ENCODE results near the gene PRKCA. TPM values are rescaled to one million over a fixed set of nuclear protein-coding genes. Genes with fewer than 3 reads are reported as not detected.

The PRKCA gene
- total and polyA plus RNA-seq, 2 donors from 2014 or later, result 8.0 to 50.8 TPM

DNA sequence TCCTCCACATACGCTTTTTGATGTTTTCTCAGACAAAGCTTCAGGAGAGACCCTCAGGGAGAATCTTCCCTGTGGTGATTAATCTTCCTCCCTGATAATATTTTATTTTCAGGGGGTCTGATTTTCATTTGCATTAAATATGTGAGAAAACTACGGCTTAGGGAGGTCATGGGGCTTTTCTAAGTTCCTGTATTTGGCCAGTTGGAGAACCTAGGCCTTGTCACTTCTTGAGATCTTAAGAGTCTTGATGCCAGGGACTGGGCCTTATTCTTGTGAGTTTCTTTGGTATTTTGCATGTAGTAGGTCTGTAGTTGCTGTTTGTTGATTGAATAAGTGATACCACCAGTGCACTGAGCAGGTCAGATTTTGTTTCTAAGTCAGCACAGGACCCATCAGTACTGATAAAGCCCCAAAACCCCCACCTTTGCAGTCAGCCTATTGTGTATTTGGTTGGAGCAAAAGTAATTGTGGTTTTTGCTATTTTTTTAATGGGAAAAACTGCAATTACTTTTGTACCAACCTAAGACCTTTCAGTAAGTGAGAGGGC lies 130.1 kb downstream of the PRKCA start:
- Histone ChIP-seq H3K27ac (ENCODE audit: low read depth in 2 of 2, low read length in 2 of 2) (no peak overlapping the region), H3K4me1 (ENCODE audit: control insufficient read depth in 2 of 3, insufficient read depth in 2 of 3, low read depth in 1 of 3, low read length in 3 of 3) (peaks cover 0 to 8% (median 4%) of the 10 kb centered on the region in 3 donors), H3K27me3 (ENCODE audit: control insufficient read depth, insufficient read depth, low read length) (no peaks in the 10 kb centered on the region), H3K36me3 (ENCODE audit: control insufficient read depth in 2 of 3, insufficient read depth in 3 of 3, low read length in 3 of 3) (no peaks in the 10 kb centered on the region), H3K9me3 (ENCODE audit: control insufficient read depth in 2 of 3, insufficient read depth in 1 of 3, low read length in 3 of 3) (no peaks in the 10 kb centered on the region), H3K9ac (ENCODE audit: low read length in 3 of 3) (no peak overlapping the region), H3K4me3 (ENCODE audit: low read length in 3 of 3) (no peak overlapping the region)
- FAIRE-seq, result no peak
- intact Hi-C loops (cut with DNase I), result no loop called here
- DNase-seq, result no peak
- TF ChIP-seq, protein P1, sequence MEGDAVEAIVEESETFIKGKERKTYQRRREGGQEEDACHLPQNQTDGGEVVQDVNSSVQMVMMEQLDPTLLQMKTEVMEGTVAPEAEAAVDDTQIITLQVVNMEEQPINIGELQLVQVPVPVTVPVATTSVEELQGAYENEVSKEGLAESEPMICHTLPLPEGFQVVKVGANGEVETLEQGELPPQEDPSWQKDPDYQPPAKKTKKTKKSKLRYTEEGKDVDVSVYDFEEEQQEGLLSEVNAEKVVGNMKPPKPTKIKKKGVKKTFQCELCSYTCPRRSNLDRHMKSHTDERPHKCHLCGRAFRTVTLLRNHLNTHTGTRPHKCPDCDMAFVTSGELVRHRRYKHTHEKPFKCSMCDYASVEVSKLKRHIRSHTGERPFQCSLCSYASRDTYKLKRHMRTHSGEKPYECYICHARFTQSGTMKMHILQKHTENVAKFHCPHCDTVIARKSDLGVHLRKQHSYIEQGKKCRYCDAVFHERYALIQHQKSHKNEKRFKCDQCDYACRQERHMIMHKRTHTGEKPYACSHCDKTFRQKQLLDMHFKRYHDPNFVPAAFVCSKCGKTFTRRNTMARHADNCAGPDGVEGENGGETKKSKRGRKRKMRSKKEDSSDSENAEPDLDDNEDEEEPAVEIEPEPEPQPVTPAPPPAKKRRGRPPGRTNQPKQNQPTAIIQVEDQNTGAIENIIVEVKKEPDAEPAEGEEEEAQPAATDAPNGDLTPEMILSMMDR (IDR thresholded peaks at IDR 0.05; ENCODE audit: borderline replicate concordance, extremely low read depth, insufficient read depth), result no peak

DNA sequence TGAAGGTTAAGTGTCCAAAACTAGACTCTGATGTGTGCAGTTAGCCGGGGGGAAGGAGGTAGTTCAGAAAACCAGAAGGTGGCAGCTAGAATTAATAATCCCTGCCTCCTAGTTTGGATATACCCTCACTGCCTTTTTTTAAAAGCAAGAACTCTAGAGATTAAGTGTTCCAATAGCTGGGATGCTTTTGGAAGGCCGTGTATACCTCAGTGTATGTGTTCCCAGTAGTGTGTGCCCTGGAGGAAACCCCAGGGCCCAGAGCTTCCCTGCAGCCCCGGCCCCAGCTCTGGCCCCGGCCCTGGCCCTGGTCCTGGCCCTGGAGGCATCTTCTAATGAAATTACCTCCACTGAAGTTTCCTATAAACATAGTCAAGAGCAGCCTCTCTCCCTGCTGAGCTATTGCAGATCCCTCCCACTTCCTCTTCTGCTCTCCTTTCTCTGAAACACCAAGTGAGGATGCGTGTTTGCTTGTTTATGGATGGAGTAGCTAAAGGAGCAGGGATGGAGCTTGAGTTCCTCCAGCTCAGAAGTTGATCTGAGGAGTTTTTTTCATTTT lies 130.7 kb downstream of the PRKCA start:
- no peaks in the 10 kb centered on the region for H3K9me3 ChIP-seq (ENCODE audit: control insufficient read depth in 2 of 3, insufficient read depth in 1 of 3, low read length in 3 of 3)
- H3K27me3 ChIP-seq (ENCODE audit: control insufficient read depth, insufficient read depth, low read length), result no peaks in the 10 kb centered on the region
- H3K4me3 ChIP-seq (ENCODE audit: low read length in 3 of 3), result no peak overlapping the region
- no peaks in the 10 kb centered on the region for H3K36me3 ChIP-seq (ENCODE audit: control insufficient read depth in 2 of 3, insufficient read depth in 3 of 3, low read length in 3 of 3)
- intact Hi-C loops (cut with DNase I), result no loop called here
- TF ChIP-seq, protein P1 (IDR thresholded peaks at IDR 0.05; ENCODE audit: borderline replicate concordance, extremely low read depth, insufficient read depth), result no peak
- H3K9ac ChIP-seq (ENCODE audit: low read length in 3 of 3), result no peak overlapping the region
- H3K27ac ChIP-seq (ENCODE audit: low read depth in 2 of 2, low read length in 2 of 2), result no peak overlapping the region
- no peak for FAIRE-seq
- DNase-seq, result no peak
- H3K4me1 ChIP-seq (ENCODE audit: control insufficient read depth in 2 of 3, insufficient read depth in 2 of 3, low read depth in 1 of 3, low read length in 3 of 3), result peaks cover 0 to 8% (median 4%) of the 10 kb centered on the region in 3 donors

DNA sequence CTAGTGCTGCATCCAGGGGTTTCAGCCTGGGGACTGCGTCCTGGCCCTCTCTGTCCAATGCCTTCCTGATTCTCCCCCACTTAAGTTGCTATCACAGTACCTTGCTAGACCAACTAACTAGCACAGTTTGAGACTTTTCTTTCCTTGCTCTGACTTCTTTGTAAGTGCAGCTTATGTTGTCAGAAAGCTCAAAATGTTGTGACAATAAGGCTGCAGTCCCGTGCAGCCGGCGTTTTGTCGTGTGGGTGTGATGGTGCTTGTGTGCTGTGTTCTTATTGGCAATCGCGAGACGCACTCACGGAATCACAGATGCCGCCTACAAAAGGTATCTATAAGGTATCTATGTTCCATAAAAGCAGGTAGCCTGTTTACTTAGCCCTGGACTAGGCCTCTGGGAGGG lies 132.8 kb downstream of the PRKCA start:
- H3K36me3 ChIP-seq (ENCODE audit: control insufficient read depth in 2 of 3, insufficient read depth in 3 of 3, low read length in 3 of 3), result no peaks in the 10 kb centered on the region
- FAIRE-seq (no peak), DNase-seq (no peak)
- H3K9me3 ChIP-seq (ENCODE audit: control insufficient read depth in 2 of 3, insufficient read depth in 1 of 3, low read length in 3 of 3), result no peaks in the 10 kb centered on the region
- no peaks in the 10 kb centered on the region for H3K27me3 ChIP-seq (ENCODE audit: control insufficient read depth, insufficient read depth, low read length)
- TF ChIP-seq, protein P1 (IDR thresholded peaks at IDR 0.05; ENCODE audit: borderline replicate concordance, extremely low read depth, insufficient read depth), result no peak
- intact Hi-C loops (cut with DNase I), result no loop called here
- peaks cover 0 to 8% (median 4%) of the 10 kb centered on the region in 3 donors for H3K4me1 ChIP-seq (ENCODE audit: control insufficient read depth in 2 of 3, insufficient read depth in 2 of 3, low read depth in 1 of 3, low read length in 3 of 3)
- H3K4me3 ChIP-seq (ENCODE audit: low read length in 3 of 3), result no peak overlapping the region
- H3K27ac ChIP-seq (ENCODE audit: low read depth in 2 of 2, low read length in 2 of 2), result no peak overlapping the region
- no peak overlapping the region for H3K9ac ChIP-seq (ENCODE audit: low read length in 3 of 3)
